B cell (primary cell): ENCODE data around the gene MAN2B1. TPM values are rescaled to one million over a fixed set of nuclear protein-coding genes. Genes with fewer than 3 reads are reported as not detected.

Experiments
- ATAC-seq: fragments of 200-7000 bp; cut with Tn5 transposase; one replicate; pipeline ENCODE4 v1.10.0; 2021; ENCODE audit warnings: low read depth, mild to moderate bottlenecking, moderate number of reproducible peaks, moderate library complexity
- CTCF ChIA-PET: fragments of 350-600 bp; sonication (Branson Sonifier 250); formaldehyde crosslinking; loops from one replicate; lab custom pipeline; 2021; ENCODE audit warnings: antibody characterized with exemption, inconsistent platforms; lab: Charles Lee
- POLR2A ChIA-PET: fragments of 350-600 bp; sonication (Branson Sonifier 250); formaldehyde crosslinking; loops from one replicate; lab custom pipeline; 2021; ENCODE audit warnings: antibody characterized with exemption; lab: Charles Lee
- DNase-seq: peaks from one replicate; pipeline ENCODE4 v3.0.0; 2013
- H2AFZ ChIP-seq: 2 replicates; pipeline ENCODE4 v1.6.1; 2012; ENCODE audit warnings: mild to moderate bottlenecking, low read depth, low read length; ENCODE audit not compliant: insufficient read depth, poor library complexity, severe bottlenecking
- H3K27ac ChIP-seq, 2 donors: 1 replicate in 1 of 2; 2 replicates in 1 of 2; pipeline ENCODE4 v1.5.1; 2012 to 2013; ENCODE audit warnings: low read length in 2 of 2, mild to moderate bottlenecking in 2 of 2, moderate library complexity in 1 of 2
- H3K27me3 ChIP-seq, 4 experiments: fragments of 200-600 bp in 1 of 4; sonication (generic) in 1 of 4; replicated peaks in 1 of 4; 1 replicate in 2 of 4; 2 replicates in 2 of 4; pipeline versions ENCODE4 v1.6.1 to v1.7.0; 2013 to 2016; ENCODE audit warnings: low read length in 3 of 4, mild to moderate bottlenecking in 2 of 4, mixed read lengths in 1 of 4, moderate library complexity in 1 of 4; ENCODE audit not compliant: insufficient read depth in 4 of 4, control insufficient read depth in 3 of 4; ENCODE audit errors: control extremely low read depth in 1 of 4
- H3K36me3 ChIP-seq, 2 experiments: replicated peaks in 1 of 2; 1 replicate in 1 of 2; 2 replicates in 1 of 2; pipeline versions ENCODE4 v1.6.1 to v1.7.1; 2013; ENCODE audit warnings: low read length in 1 of 2; ENCODE audit not compliant: insufficient read depth in 2 of 2, control insufficient read depth in 1 of 2; ENCODE audit errors: control extremely low read depth in 1 of 2, extremely low read depth in 1 of 2
- H3K4me1 ChIP-seq, 2 donors: fragments of 200-600 bp in 1 of 2; sonication (generic) in 1 of 2; 1 replicate in 1 of 2; 2 replicates in 1 of 2; pipeline versions ENCODE4 v1.5.1 to v1.6.1; 2013 to 2017; ENCODE audit warnings: low read length in 2 of 2; ENCODE audit not compliant: control insufficient read depth in 2 of 2, insufficient read depth in 2 of 2
- H3K4me2 ChIP-seq: replicated peaks from 2 replicates; pipeline ENCODE3; 2012; ENCODE audit warnings: mild to moderate bottlenecking, low read depth, low read length; ENCODE audit not compliant: poor library complexity, severe bottlenecking
- H3K4me3 ChIP-seq, 5 experiments: fragments of 200-600 bp in 1 of 5; sonication (generic) in 1 of 5; 1 replicate in 3 of 5; 2 replicates in 2 of 5; pipeline versions ENCODE4 v1.5.1 to v1.7.0; 2011 to 2016; ENCODE audit warnings: low read length in 4 of 5, mild to moderate bottlenecking in 4 of 5, low read depth in 2 of 5, control low read depth in 1 of 5, moderate library complexity in 1 of 5; ENCODE audit not compliant: insufficient read depth in 1 of 5; ENCODE audit errors: control extremely low read depth in 1 of 5, extremely low read depth in 1 of 5
- H3K79me2 ChIP-seq: fragments of 200-600 bp; sonication (generic); one replicate; pipeline ENCODE4 v1.6.0; 2016; ENCODE audit warnings: low read length; ENCODE audit not compliant: control insufficient read depth, insufficient read depth
- H3K9ac ChIP-seq: fragments of 200-600 bp; sonication (generic); 2 replicates; pipeline ENCODE4 v1.6.1; 2017; ENCODE audit warnings: mild to moderate bottlenecking, low read length, moderate library complexity
- H3K9me3 ChIP-seq, 3 donors: one replicate each; pipeline versions ENCODE4 v1.6.1 to v1.7.1; 2013; ENCODE audit warnings: low read length in 2 of 3; ENCODE audit not compliant: control insufficient read depth in 2 of 3, insufficient read depth in 1 of 3; ENCODE audit errors: control extremely low read depth in 1 of 3
- H4K20me1 ChIP-seq: 2 replicates; pipeline ENCODE4 v1.6.0; 2012; ENCODE audit warnings: mild to moderate bottlenecking, low read length; ENCODE audit not compliant: insufficient read depth, control insufficient read depth, poor library complexity, severe bottlenecking
- H3K27ac Mint-ChIP-seq: one replicate; pipeline ENCODE4 v1.8.0; 2021; ENCODE audit warnings: mixed read lengths
- H3K27me3 Mint-ChIP-seq: one replicate; pipeline ENCODE4 v1.8.0; 2021; ENCODE audit warnings: mixed read lengths
- H3K4me1 Mint-ChIP-seq: one replicate; pipeline ENCODE4 v1.8.0; 2021; ENCODE audit warnings: mixed read lengths
- H3K4me3 Mint-ChIP-seq: one replicate; pipeline ENCODE4 v1.8.0; 2021; ENCODE audit warnings: mixed read lengths
- H3K9me3 Mint-ChIP-seq: one replicate; pipeline ENCODE4 v1.8.0; 2022; ENCODE audit warnings: mixed read lengths; ENCODE audit not compliant: insufficient read depth
- CTCF ChIP-seq: fragments of 200-600 bp; IDR thresholded peaks from one replicate; pipeline ENCODE4 v1.8.0; 2022; ENCODE audit warnings: antibody characterized with exemption, mild to moderate bottlenecking
- EZH2 ChIP-seq: IDR thresholded peaks from 2 replicates; pipeline ENCODE4 v1.6.1; 2012; ENCODE audit warnings: borderline replicate concordance, low read depth, mild to moderate bottlenecking, moderate library complexity, low read length; ENCODE audit not compliant: insufficient read depth, poor library complexity, severe bottlenecking
- WGBS: methylation state at CpG from one replicate; pipeline ENCODE4 v1.1.5; 2013; ENCODE audit warnings: missing lambda C conversion rate; ENCODE audit not compliant: insufficient coverage; 5-methylcytosine and 5-hydroxymethylcytosine counted together
- intact Hi-C: fragments of 100-400 bp; cut with micrococcal nuclease; formaldehyde crosslinking; loops from one replicate; pipeline ENCODE4 v1.10.0; 2022
- polyA plus RNA-seq: library from polyadenylated mRNA; depleted of rRNA; stranded (reverse); fragments of >200 nt; gene quantifications from 2 replicates; pipeline ENCODE4 v1.2.3, GENCODE V29; 2012
- total RNA-seq, 2 donors: library from RNA; stranded (reverse); fragments of 120-200 nt in 1 of 2; gene quantifications; 1 replicate in 1 of 2; 2 replicates in 1 of 2; pipeline versions ENCODE4 v1.2.3 to v1.2.4, GENCODE V29; 2013 to 2022

Gene MAN2B1
- total and polyA plus RNA-seq, 2 donors (not counting 1 experiment from before 2014, with no cell fraction given), result 183 to 256 TPM

- Histone ChIP-seq H3K27me3 (no peaks in the 10 kb centered on the region), H3K27ac (no peak overlapping the region), H3K36me3 (no peaks in the 10 kb centered on the region), H3K9ac (no peak overlapping the region), H2AFZ (no peak overlapping the region), H3K4me2 (no peak overlapping the region), H3K79me2 (peaks cover 5% of the 10 kb centered on the region), H4K20me1 (peaks cover 6% of the 10 kb centered on the region), H3K4me3 (no peak overlapping the region), H3K9me3 (no peaks in the 10 kb centered on the region), H3K4me1 (peaks cover 0 to 3% of the 10 kb centered on the region in 2 donors)
- ChIA-PET CTCF (interaction anchor here (0.5 to 1.6 kb wide), 6 partner anchors 9 to 161 kb away, joined by 3 to 4 read pairs (median 4); no protein-coding TSS in a partner anchor), POLR2A (no interaction called here)
- Mint-ChIP-seq H3K4me1 (peaks cover 8% of the 10 kb centered on the region), H3K27me3 (no peaks in the 10 kb centered on the region), H3K4me3 (no peak overlapping the region), H3K27ac (no peak overlapping the region), H3K9me3 (no peaks in the 10 kb centered on the region)
- no peak for TF ChIP-seq CTCF
- no peak for TF ChIP-seq EZH2
- WGBS, result 96% methylated on average over 3 of the region's 3 CpGs
- no peak for DNase-seq
- no peak for ATAC-seq
- intact Hi-C loops, result no loop called here
Observed at GRCh38 chr19:12685831-12686230, 19.3 kb upstream of the MAN2B1 start.
